Testis (tissue), 3 donors: Measurements from ENCODE around the gene GRIN2C. TPM values are rescaled to one million over a fixed set of nuclear protein-coding genes. Genes with fewer than 3 reads are reported as not detected.

ENCODE experiments used
- DNase-seq: peaks from one replicate; pipeline ENCODE4 v3.0.0-alpha.2; 2019
- H3K27ac ChIP-seq, 2 donors: fragments of 200-600 bp; sonication (generic); one replicate each; pipeline ENCODE4 v1.5.1; 2019
- H3K27me3 ChIP-seq: fragments of 200-600 bp; sonication (generic); one replicate; pipeline ENCODE4 v1.5.1; 2019
- H3K36me3 ChIP-seq: fragments of 200-600 bp; sonication (generic); one replicate; pipeline ENCODE4 v1.5.1; 2017; ENCODE audit warnings: low read depth; ENCODE audit errors: missing control alignments
- H3K4me1 ChIP-seq: fragments of 200-600 bp; sonication (generic); one replicate; pipeline ENCODE4 v1.5.1; 2019
- H3K4me3 ChIP-seq, 2 donors: fragments of 200-600 bp; sonication (generic); one replicate each; pipeline ENCODE4 v1.5.1; 2017 to 2019
- H3K9me3 ChIP-seq: fragments of 200-600 bp; sonication (generic); one replicate; pipeline ENCODE4 v1.5.1; 2017
- POLR2A ChIP-seq: fragments of 450-650 bp; IDR thresholded peaks from one replicate; pipeline ENCODE4 v1.6.1; 2017; ENCODE audit warnings: antibody characterized with exemption, mild to moderate bottlenecking, moderate library complexity
- WGBS, 2 donors: methylation state at CpG; one replicate each; pipeline ENCODE4 v1.1.5; 2018; 5-methylcytosine and 5-hydroxymethylcytosine counted together
- intact Hi-C: fragments of 100-400 bp; cut with DNase I; formaldehyde crosslinking; loops from one replicate; pipeline ENCODE4 v1.15.1; 2023; ENCODE audit warnings: low total_unique reads
- polyA plus RNA-seq: library from polyadenylated mRNA; stranded (reverse); fragments of 350-450 nt; fragmentation: Illumina TruSeq; extraction: RNeasy Lipid Tissue Mini Kit (QIAGEN cat#74804); gene quantifications from one replicate; pipeline ENCODE4 v1.2.3, GENCODE V29; 2014; ENCODE audit warnings: low read depth, low replicate concordance; ENCODE audit not compliant: insufficient read depth
- total RNA-seq, 2 donors: library from RNA; depleted of rRNA; stranded (reverse); fragments of >200 nt; gene quantifications; one replicate each; pipeline ENCODE4 v1.2.3, GENCODE V29; 2016
- TF ChIP-seq, protein P1 (sequence below), 3 experiments: fragments of 450-650 bp in 2 of 3; fragments of 200-600 bp in 1 of 3; sonication (generic) in 1 of 3; IDR thresholded peaks; one replicate each; pipeline ENCODE4 v1.5.1; 2016 to 2019; ENCODE audit warnings: antibody characterized with exemption in 3 of 3, mild to moderate bottlenecking in 2 of 3, moderate library complexity in 1 of 3

Gene GRIN2C
- total and polyA plus RNA-seq, 3 donors from 2014 or later: 7.7 to 20.8 (median 20.1) TPM

DNA sequence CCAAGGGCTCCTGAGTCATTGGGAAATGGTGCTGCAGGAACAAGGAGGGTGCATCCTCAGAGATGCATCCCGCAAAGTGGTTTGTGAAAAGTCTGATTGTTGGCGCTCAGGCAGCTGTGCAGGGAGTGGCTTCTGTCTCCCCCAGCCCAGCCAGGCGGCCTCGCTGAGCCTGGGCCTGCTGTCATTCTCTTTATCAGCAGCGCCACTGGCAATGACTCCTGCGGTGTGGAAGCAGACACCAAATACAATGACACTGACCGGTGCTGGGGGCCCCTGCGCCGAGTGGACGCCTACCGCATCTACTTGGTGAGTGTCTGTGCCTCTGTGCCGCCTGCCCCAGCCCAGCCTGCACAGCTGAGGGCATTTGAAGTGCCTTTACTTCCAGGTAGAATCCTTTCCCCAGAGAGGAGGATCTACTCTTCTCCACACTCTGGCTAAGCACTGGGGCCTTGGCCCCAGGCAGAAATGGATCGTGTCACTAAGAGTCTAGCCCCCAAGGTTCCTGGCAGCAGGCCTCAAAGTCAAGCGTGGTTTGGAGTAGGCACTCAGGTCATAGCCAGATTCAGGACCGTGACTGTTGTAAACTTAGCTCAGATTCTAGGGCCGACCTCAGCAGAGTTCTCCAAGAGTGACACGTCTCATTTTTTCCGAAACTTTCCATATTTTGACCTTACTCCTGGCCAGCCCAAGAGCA is 64.2 kb downstream of the GRIN2C start:
- Histone ChIP-seq H3K9me3 (no peaks in the 10 kb centered on the region), H3K36me3 (no peaks in the 10 kb centered on the region), H3K4me1 (no peaks in the 10 kb centered on the region), H3K27ac (no peak overlapping the region), H3K4me3 (no peak overlapping the region), H3K27me3 (no peaks in the 10 kb centered on the region)
- TF ChIP-seq, protein P1, sequence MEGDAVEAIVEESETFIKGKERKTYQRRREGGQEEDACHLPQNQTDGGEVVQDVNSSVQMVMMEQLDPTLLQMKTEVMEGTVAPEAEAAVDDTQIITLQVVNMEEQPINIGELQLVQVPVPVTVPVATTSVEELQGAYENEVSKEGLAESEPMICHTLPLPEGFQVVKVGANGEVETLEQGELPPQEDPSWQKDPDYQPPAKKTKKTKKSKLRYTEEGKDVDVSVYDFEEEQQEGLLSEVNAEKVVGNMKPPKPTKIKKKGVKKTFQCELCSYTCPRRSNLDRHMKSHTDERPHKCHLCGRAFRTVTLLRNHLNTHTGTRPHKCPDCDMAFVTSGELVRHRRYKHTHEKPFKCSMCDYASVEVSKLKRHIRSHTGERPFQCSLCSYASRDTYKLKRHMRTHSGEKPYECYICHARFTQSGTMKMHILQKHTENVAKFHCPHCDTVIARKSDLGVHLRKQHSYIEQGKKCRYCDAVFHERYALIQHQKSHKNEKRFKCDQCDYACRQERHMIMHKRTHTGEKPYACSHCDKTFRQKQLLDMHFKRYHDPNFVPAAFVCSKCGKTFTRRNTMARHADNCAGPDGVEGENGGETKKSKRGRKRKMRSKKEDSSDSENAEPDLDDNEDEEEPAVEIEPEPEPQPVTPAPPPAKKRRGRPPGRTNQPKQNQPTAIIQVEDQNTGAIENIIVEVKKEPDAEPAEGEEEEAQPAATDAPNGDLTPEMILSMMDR (IDR thresholded peaks at IDR 0.05): no peak
- TF ChIP-seq POLR2A: no peak
- DNase-seq: no peak
- intact Hi-C loops: loop anchor here (5.0 kb wide), 1 partner anchor 67 kb away; no protein-coding TSS in a partner anchor
- WGBS, 2 donors: 80 to 83% methylated on average over 11 to 18 of the region's 18 CpGs

DNA sequence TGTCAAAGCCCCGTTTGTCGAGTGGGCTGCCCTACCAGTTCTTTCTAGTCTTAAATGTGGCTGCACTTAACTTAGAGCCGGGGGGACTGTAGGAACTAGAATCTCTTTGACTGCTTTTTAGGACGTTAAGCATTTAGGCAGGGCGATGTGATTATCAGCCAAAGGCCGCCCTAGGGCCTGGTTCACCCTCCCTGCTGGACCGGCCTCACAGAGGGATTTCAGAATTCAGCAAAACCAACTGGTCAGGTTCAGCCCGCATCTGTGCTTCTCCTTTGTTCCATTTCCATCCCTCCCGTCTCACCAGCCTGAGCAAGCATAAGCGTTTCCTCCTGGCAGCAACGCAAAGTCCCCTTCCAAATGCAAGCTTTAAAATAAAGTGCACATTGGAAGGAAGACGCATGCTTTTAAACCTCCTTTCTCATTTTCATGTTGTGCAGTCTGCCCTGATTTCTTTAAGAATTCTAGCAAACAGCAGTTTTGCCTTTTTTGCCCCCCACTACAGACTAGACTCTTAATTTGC is 67.0 kb downstream of the GRIN2C start:
- Histone ChIP-seq H3K36me3 (no peaks in the 10 kb centered on the region), H3K4me3 (no peak overlapping the region), H3K27me3 (no peaks in the 10 kb centered on the region), H3K9me3 (no peaks in the 10 kb centered on the region), H3K4me1 (no peaks in the 10 kb centered on the region), H3K27ac (no peak overlapping the region)
- no peak for DNase-seq
- no peak for TF ChIP-seq POLR2A
- TF ChIP-seq, protein P1 (IDR thresholded peaks at IDR 0.05): no peak
- WGBS, 2 donors: 93 to 94% methylated on average over 12 of the region's 12 CpGs
- intact Hi-C loops: no loop called here

Other genes with a start within 250 kb of the GRIN2C start
- under 1 TPM in 1 of 2 donors, not detected in 1; 0.31 TPM for gene CD300E, start 236.1 kb downstream of the GRIN2C start, total RNA-seq
- 0.45 TPM for gene CD300E, start 236.1 kb downstream of the GRIN2C start, polyA plus RNA-seq
- 1 to 10 TPM in 1 of 2 donors, under 1 TPM in 1; 0.43 to 1.1 TPM for gene CD300LF, start 147.0 kb downstream of the GRIN2C start, total RNA-seq
- gene CD300LF, start 147.0 kb downstream of the GRIN2C start, polyA plus RNA-seq: 0.79 TPM
- under 1 TPM; 0.81 to 0.94 TPM for gene RAB37, start 122.6 kb downstream of the GRIN2C start, total RNA-seq
- 1.9 TPM for gene RAB37, start 122.6 kb downstream of the GRIN2C start, polyA plus RNA-seq
- 10 to 100 TPM; 26.9 to 28.6 TPM for gene NHERF1, start 111.3 kb downstream of the GRIN2C start, total RNA-seq
- 69.2 TPM for gene NHERF1, start 111.3 kb downstream of the GRIN2C start, polyA plus RNA-seq
- gene NAT9, start 83.5 kb downstream of the GRIN2C start, total RNA-seq: 10 to 100 TPM; 45.6 to 51.3 TPM
- 43.8 TPM for gene NAT9, start 83.5 kb downstream of the GRIN2C start, polyA plus RNA-seq
- gene FDXR, start 13.1 kb upstream of the GRIN2C start, total RNA-seq: 100 to 1,000 TPM; 204 to 216 TPM
- 97.1 TPM for gene FDXR, start 13.1 kb upstream of the GRIN2C start, polyA plus RNA-seq
- gene FADS6, start 33.7 kb upstream of the GRIN2C start, total RNA-seq: 1 to 10 TPM; 1.4 to 2.0 TPM
- 0.95 TPM for gene FADS6, start 33.7 kb upstream of the GRIN2C start, polyA plus RNA-seq
- gene USH1G, start 63.4 kb upstream of the GRIN2C start, total RNA-seq: 1 to 10 TPM; 2.0 to 2.1 TPM
- gene USH1G, start 63.4 kb upstream of the GRIN2C start, polyA plus RNA-seq: 1.1 TPM
- 1 to 10 TPM; 2.4 to 5.7 TPM for gene OTOP2, start 64.4 kb upstream of the GRIN2C start, total RNA-seq
- gene OTOP2, start 64.4 kb upstream of the GRIN2C start, polyA plus RNA-seq: 5.7 TPM
- under 1 TPM in 1 of 2 donors, not detected in 1; 0.12 TPM for gene OTOP3, start 76.0 kb upstream of the GRIN2C start, total RNA-seq
- gene OTOP3, start 76.0 kb upstream of the GRIN2C start, polyA plus RNA-seq: not detected
- gene HID1, start 112.9 kb upstream of the GRIN2C start, total RNA-seq: 10 to 100 TPM; 40.9 to 45.8 TPM
- gene HID1, start 112.9 kb upstream of the GRIN2C start, polyA plus RNA-seq: 18.6 TPM
- 10 to 100 TPM; 39.5 to 39.6 TPM for gene CDR2L, start 127.7 kb upstream of the GRIN2C start, total RNA-seq
- 16.6 TPM for gene CDR2L, start 127.7 kb upstream of the GRIN2C start, polyA plus RNA-seq
- gene MRPL58, start 152.8 kb upstream of the GRIN2C start, total RNA-seq: 10 to 100 TPM; 24.3 to 38.1 TPM
- gene MRPL58, start 152.8 kb upstream of the GRIN2C start, polyA plus RNA-seq: 20.9 TPM
- gene ATP5PD, start 187.1 kb upstream of the GRIN2C start, total RNA-seq: 100 to 1,000 TPM; 126 to 148 TPM
- gene ATP5PD, start 187.1 kb upstream of the GRIN2C start, polyA plus RNA-seq: 190 TPM
- 100 to 1,000 TPM; 122 to 135 TPM for gene KCTD2, start 187.3 kb upstream of the GRIN2C start, total RNA-seq
- gene KCTD2, start 187.3 kb upstream of the GRIN2C start, polyA plus RNA-seq: 88.9 TPM
- gene SLC16A5, start 228.1 kb upstream of the GRIN2C start, total RNA-seq: 10 to 100 TPM in 1 of 2 donors, 1 to 10 TPM in 1; 6.4 to 11.1 TPM
- gene SLC16A5, start 228.1 kb upstream of the GRIN2C start, polyA plus RNA-seq: 6.9 TPM